HepG2 (cell line): ENCODE data around the gene RSPRY1. TPM values are rescaled to one million over a fixed set of nuclear protein-coding genes. Genes with fewer than 3 reads are reported as not detected.

Experiments used
- ATAC-seq: fragments of 200-7000 bp; cut with Tn5 transposase; 3 replicates; pipeline ENCODE4 v1.9.1; 2020; ENCODE audit warnings: mild to moderate bottlenecking, moderate library complexity
- BruUV-seq: library from RNA; stranded (reverse); fragments of 400-500 nt; replicated peaks from 2 replicates; lab custom pipeline; 2021; lab: Mats Ljungman, UMichigan
- CTCF ChIA-PET: fragments of 300-600 bp; formaldehyde crosslinking; extraction: SDS; loops from one replicate; lab custom pipeline; 2021; ENCODE audit warnings: low total read pairs, inconsistent platforms, low intra/inter-chr PET ratio; lab: Yijun Ruan, JAX
- POLR2A ChIA-PET: fragments of 350-600 bp; sonication (Branson Sonifier 250); formaldehyde crosslinking; loops from one replicate; lab custom pipeline; 2020; ENCODE audit warnings: antibody characterized with exemption, inconsistent platforms; lab: Yijun Ruan, JAX
- DNase-seq: peaks from one replicate; pipeline ENCODE4 v3.0.0-alpha.2; 2015; ENCODE audit warnings: low spot score
- FAIRE-seq: peaks from 3 replicates; lab custom pipeline; 2011; peaks lifted over from hg19 to GRCh38; lab: Jason Lieb, UNC
- H2AFZ ChIP-seq: one replicate; pipeline ENCODE4 v1.6.1; 2011; ENCODE audit warnings: low read length, inconsistent platforms
- H3K27ac ChIP-seq: fragments of 300-600 bp; 3 replicates; pipeline ENCODE4 v1.8.0; 2011; ENCODE audit warnings: mixed run types, mild to moderate bottlenecking, mixed read lengths, low read length, inconsistent platforms; ENCODE audit not compliant: insufficient read depth; ENCODE audit errors: extremely low read length
- H3K27me3 ChIP-seq, 2 experiments: fragments of 200-600 bp in 1 of 2; 2 replicates in 1 of 2; 3 replicates in 1 of 2; pipeline versions ENCODE4 v1.6.0 to v1.8.0; 2011; ENCODE audit warnings: low read length in 2 of 2, mild to moderate bottlenecking in 2 of 2, moderate library complexity in 2 of 2, inconsistent platforms in 1 of 2; ENCODE audit not compliant: insufficient read depth in 2 of 2, control insufficient read depth in 1 of 2
- H3K36me3 ChIP-seq, 2 experiments: fragments of 200-600 bp in 1 of 2; replicated peaks in 1 of 2; 2 replicates in 1 of 2; 3 replicates in 1 of 2; pipeline versions ENCODE4 v1.5.1 to v1.8.0; 2011; ENCODE audit warnings: low read length in 2 of 2, inconsistent platforms in 1 of 2; ENCODE audit not compliant: insufficient read depth in 2 of 2, control insufficient read depth in 1 of 2
- H3K4me1 ChIP-seq: 2 replicates; pipeline ENCODE4 v1.5.1; 2012; ENCODE audit warnings: low read length, inconsistent platforms; ENCODE audit not compliant: insufficient read depth
- H3K4me2 ChIP-seq: 2 replicates; pipeline ENCODE4 v1.6.0; 2011; ENCODE audit warnings: low read depth, low read length, inconsistent platforms
- H3K4me3 ChIP-seq, 3 experiments: fragments of 200-600 bp in 1 of 3; sonication (generic), shearing (Covaris generic) in 1 of 3; replicated peaks in 1 of 3; 2 replicates each; pipeline ENCODE4 v1.5.1; 2011 to 2016; ENCODE audit warnings: low read length in 3 of 3, inconsistent platforms in 2 of 3, low read depth in 2 of 3, mild to moderate bottlenecking in 2 of 3, control low read depth in 1 of 3, mixed read lengths in 1 of 3; ENCODE audit not compliant: insufficient read depth in 1 of 3
- H3K79me2 ChIP-seq: one replicate; pipeline ENCODE4 v1.6.1; 2011; ENCODE audit warnings: low read length, inconsistent platforms; ENCODE audit not compliant: insufficient read depth
- H3K9ac ChIP-seq: 2 replicates; pipeline ENCODE4 v1.6.0; 2011; ENCODE audit warnings: mild to moderate bottlenecking, low read depth, low read length, inconsistent platforms; ENCODE audit not compliant: insufficient read depth
- H3K9me3 ChIP-seq: 2 replicates; pipeline ENCODE4 v1.5.1; 2012; ENCODE audit warnings: mild to moderate bottlenecking, low read length
- H4K20me1 ChIP-seq: 2 replicates; pipeline ENCODE4 v1.6.0; 2011; ENCODE audit warnings: inconsistent platforms, mild to moderate bottlenecking, low read length, moderate library complexity; ENCODE audit not compliant: insufficient read depth
- CEBPB ChIP-seq: IDR thresholded peaks from 2 replicates; pipeline ENCODE4 v1.6.1; 2011; ENCODE audit warnings: low read depth, low read length, improper control_type of control experiment, borderline replicate concordance
- CEBPG ChIP-seq: IDR thresholded peaks from 2 replicates; pipeline ENCODE4 v1.6.1; 2016
- SMARCE1 ChIP-seq: fragments of 450-650 bp; IDR thresholded peaks from 2 replicates; pipeline ENCODE4 v1.6.1; 2017; ENCODE audit warnings: borderline replicate concordance
- SOX13 ChIP-seq, 3 experiments: fragments of 450-650 bp in 1 of 3; sonication (generic) in 1 of 3; formaldehyde crosslinking in 1 of 3; IDR thresholded peaks in 2 of 3; conservative IDR thresholded peaks in 1 of 3; 2 replicates each; pipeline versions ENCODE4 v1.5.0 to v1.6.1; 2016 to 2020; ENCODE audit warnings: antibody characterized with exemption in 1 of 3, mild to moderate bottlenecking in 1 of 3, missing compliant biosample characterization in 1 of 3, missing genetic modification reagents in 1 of 3, moderate library complexity in 1 of 3
- SOX5 ChIP-seq: IDR thresholded peaks from 2 replicates; pipeline ENCODE4 v1.6.1; 2016; ENCODE audit warnings: borderline replicate concordance
- SOX6 ChIP-seq, 2 experiments: fragments of 450-650 bp in 1 of 2; sonication (generic) in 1 of 2; formaldehyde crosslinking in 1 of 2; IDR thresholded peaks; 2 replicates each; pipeline versions ENCODE4 v1.4.0 to v1.6.1; 2017 to 2020; ENCODE audit warnings: antibody characterized with exemption in 1 of 2, mild to moderate bottlenecking in 1 of 2, missing genetic modification reagents in 1 of 2
- ZFY ChIP-seq: sonication (generic); formaldehyde crosslinking; IDR thresholded peaks from 2 replicates; pipeline ENCODE4 v1.4.0; 2020; ENCODE audit warnings: missing genetic modification reagents
- ZNF564 ChIP-seq: sonication (generic); formaldehyde crosslinking; IDR thresholded peaks from 2 replicates; pipeline ENCODE4 v1.8.1; 2023; ENCODE audit warnings: mild to moderate bottlenecking, missing genetic modification reagents
- ZNF709 ChIP-seq: sonication (generic); formaldehyde crosslinking; IDR thresholded peaks from 2 replicates; pipeline ENCODE4 v1.5.0; 2020; ENCODE audit warnings: mild to moderate bottlenecking, missing genetic modification reagents
- WGBS: methylation state at CpG from one replicate; pipeline ENCODE4 v1.1.6; 2017; ENCODE audit warnings: low lambda C conversion rate; 5-methylcytosine and 5-hydroxymethylcytosine counted together
- in situ Hi-C: cut with HindIII; loops from 2 replicates; pipeline ENCODE4 v1.10.0; 2017; ENCODE audit warnings: low pct_unique_long_range_greater_than_20kb; ENCODE audit not compliant: extremely low pct_ligation_motif_present
- intact Hi-C: fragments of 100-400 bp; cut with micrococcal nuclease; formaldehyde crosslinking; loops from one replicate; pipeline ENCODE4 v1.10.0; 2022; ENCODE audit not compliant: unreplicated experiment
- polyA plus RNA-seq, 8 experiments: library from polyadenylated mRNA; depleted of rRNA in 3 of 8; stranded (reverse) in 7 of 8; unstranded in 1 of 8; fragments of >200 nt; fragmentation: Illumina TruSeq in 4 of 8; extraction: Trizol in 4 of 8; gene quantifications; 2 replicates each; pipeline versions ENCODE4 v1.2.1 to v1.2.3, GENCODE V29; 2011 to 2016; ENCODE audit warnings: low read depth in 4 of 8, missing spikeins in 1 of 8, mixed read lengths in 1 of 8; ENCODE audit not compliant: insufficient read depth in 1 of 8
- total RNA-seq, 5 experiments: library from RNA; depleted of rRNA; stranded (reverse); fragments of >200 nt; fragmentation: Illumina TruSeq; extraction: Trizol; gene quantifications; 2 replicates each; pipeline ENCODE4 v1.2.3, GENCODE V29; 2016; ENCODE audit warnings: low read depth in 1 of 5
- TF ChIP-seq, protein P1 (sequence below), 2 experiments: fragments of 450-650 bp in 1 of 2; sonication (generic) in 1 of 2; formaldehyde crosslinking; IDR thresholded peaks; 2 replicates each; pipeline versions ENCODE4 v1.5.0 to v1.8.0; 2020 to 2022; ENCODE audit warnings: mild to moderate bottlenecking in 1 of 2, missing genetic modification reagents in 1 of 2

RSPRY1 gene
- total and polyA plus RNA-seq, 2 of the 13 experiments (the other 11 are each of a cell fraction or from before 2014, with no cell fraction given) = 53.4 to 61.0 TPM

DNA sequence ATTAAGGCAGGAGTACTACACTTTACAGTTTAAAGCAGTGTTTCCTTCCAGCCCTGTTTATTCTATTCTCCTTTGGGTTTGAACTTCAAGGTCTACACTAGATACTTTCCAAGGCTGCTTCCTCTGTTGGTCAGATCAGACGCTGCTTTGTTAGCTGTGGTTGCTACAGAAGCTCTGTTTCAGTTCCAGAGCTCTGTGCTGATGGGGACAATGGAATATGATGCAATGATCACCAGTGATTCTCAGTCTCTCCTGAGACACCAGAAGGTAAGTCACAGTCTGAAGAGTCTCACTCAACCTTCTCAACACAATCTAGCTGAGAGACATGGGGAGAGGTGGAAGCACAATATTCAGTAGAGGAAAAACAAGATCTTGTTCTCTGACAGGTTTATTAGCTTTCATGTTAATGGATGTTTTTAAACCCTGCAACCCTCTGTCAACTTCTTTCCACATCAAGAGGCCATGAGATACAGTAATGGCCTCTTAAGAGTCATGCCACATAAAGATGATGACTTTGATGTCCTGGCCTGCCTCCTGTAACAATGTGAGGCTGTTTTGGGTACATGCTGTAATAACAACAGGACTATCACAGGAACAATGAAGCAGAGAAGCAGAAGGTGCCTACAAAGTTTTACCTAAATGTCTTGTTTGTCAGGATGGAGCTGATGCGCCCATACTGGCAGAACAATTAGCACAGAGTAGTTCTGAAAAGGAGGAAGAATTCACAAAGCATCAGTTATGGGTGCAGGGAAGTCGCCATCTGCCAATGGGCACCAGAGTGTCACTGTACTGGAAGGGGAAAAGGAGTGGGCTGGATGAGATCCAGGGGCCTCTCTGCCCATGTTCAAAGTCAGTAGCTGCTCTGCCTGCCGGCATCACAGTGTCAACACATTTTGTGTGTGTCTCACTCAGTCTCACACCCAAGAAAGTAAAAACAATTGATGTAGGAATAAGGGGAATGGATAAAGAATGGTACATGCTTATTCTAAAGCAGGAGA, 33.7 kb upstream of the RSPRY1 start:
- Histone ChIP-seq H3K9me3 (no peaks in the 10 kb centered on the region), H3K4me3 (no peak overlapping the region), H3K4me1 (peaks cover 27% of the 10 kb centered on the region), H4K20me1 (no peaks in the 10 kb centered on the region), H3K4me2 (no peak overlapping the region), H3K27ac (peak overlapping the region; percentile 4), H3K27me3 (no peaks in the 10 kb centered on the region), H3K79me2 (no peaks in the 10 kb centered on the region), H3K36me3 (peaks cover 7 to 35% of the 10 kb centered on the region in 2 experiments; a peak in 4 of 5 replicates), H3K9ac (no peak overlapping the region), H2AFZ (no peak overlapping the region)
- BruUV-seq = no TSS peak
- in situ Hi-C loops = no loop called here
- intact Hi-C loops = no loop called here
- POLR2A ChIA-PET = interaction anchor here (1.1 to 3.0 kb wide), 3 partner anchors 28 to 93 kb away, joined by 3 to 10 read pairs (median 3); partner anchors contain the start of genes ARL2BP, PSME3IP1 and RSPRY1
- FAIRE-seq (peak; percentile 50), ATAC-seq (peak; percentile 21; the same call in 1 of the 3 replicates), DNase-seq (peak; percentile 27)
- 79% methylated on average over 4 of the region's 4 CpGs for WGBS
- no peak for TF ChIP-seq SOX13 (IDR thresholded peaks at IDR 0.05)
- TF ChIP-seq SOX13 (CRISPR knock-in tag; conservative IDR thresholded peaks at IDR 0.05 in 1 of 2, IDR thresholded peaks at IDR 0.05 in 1 of 2) = peak in 1 of 2 experiments; percentile 66; a peak in 1 of 4 replicates
- peak; percentile 74 for TF ChIP-seq CEBPG (CRISPR knock-in tag)
- TF ChIP-seq ZFY (CRISPR knock-in tag) = no peak
- no peak for TF ChIP-seq SOX6 (IDR thresholded peaks at IDR 0.05)
- TF ChIP-seq SOX6 (CRISPR knock-in tag; IDR thresholded peaks at IDR 0.05) = peak; percentile 62; the same call in 1 of the 2 replicates
- TF ChIP-seq, protein P1, sequence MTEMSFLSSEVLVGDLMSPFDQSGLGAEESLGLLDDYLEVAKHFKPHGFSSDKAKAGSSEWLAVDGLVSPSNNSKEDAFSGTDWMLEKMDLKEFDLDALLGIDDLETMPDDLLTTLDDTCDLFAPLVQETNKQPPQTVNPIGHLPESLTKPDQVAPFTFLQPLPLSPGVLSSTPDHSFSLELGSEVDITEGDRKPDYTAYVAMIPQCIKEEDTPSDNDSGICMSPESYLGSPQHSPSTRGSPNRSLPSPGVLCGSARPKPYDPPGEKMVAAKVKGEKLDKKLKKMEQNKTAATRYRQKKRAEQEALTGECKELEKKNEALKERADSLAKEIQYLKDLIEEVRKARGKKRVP (CRISPR knock-in tag; IDR thresholded peaks at IDR 0.05) = peak in 1 of 2 experiments; percentile 80; a peak in 2 of 4 replicates
- TF ChIP-seq ZNF564 (CRISPR knock-in tag) = no peak
- TF ChIP-seq CEBPB = peak; percentile 93
- TF ChIP-seq SOX5 (CRISPR knock-in tag) = peak; percentile 52; the same call in 1 of the 2 replicates
- TF ChIP-seq SMARCE1 = no peak
- no peak for TF ChIP-seq ZNF709
- CTCF ChIA-PET = no interaction called here
